Effector memory CD4-positive, alpha-beta T cell (primary cell): ENCODE results near the gene FARSB.

Source experiments
- DNase-seq, 3 donors: peaks; one replicate each; pipeline ENCODE4 v3.0.0-alpha.2; 2020
- H3K27ac ChIP-seq: 2 replicates; pipeline ENCODE4 v1.7.0; 2013; ENCODE audit warnings: mild to moderate bottlenecking, low read length, moderate library complexity; ENCODE audit not compliant: insufficient read depth, poor library complexity, severe bottlenecking
- H3K27me3 ChIP-seq: replicated peaks from 2 replicates; pipeline ENCODE4 v1.7.0; 2013; ENCODE audit warnings: mild to moderate bottlenecking, low read length; ENCODE audit not compliant: insufficient read depth, control insufficient read depth, poor library complexity, severe bottlenecking
- H3K36me3 ChIP-seq: 2 replicates; pipeline ENCODE4 v1.7.0; 2013; ENCODE audit warnings: mild to moderate bottlenecking, low read length, moderate library complexity; ENCODE audit not compliant: control insufficient read depth, insufficient read depth
- H3K4me1 ChIP-seq: 2 replicates; pipeline ENCODE4 v1.7.0; 2013; ENCODE audit warnings: low read length, mild to moderate bottlenecking; ENCODE audit not compliant: control insufficient read depth, insufficient read depth, poor library complexity, severe bottlenecking
- H3K4me3 ChIP-seq: 2 replicates; pipeline ENCODE4 v1.7.0; 2013; ENCODE audit warnings: low read length, low read depth, mild to moderate bottlenecking; ENCODE audit not compliant: insufficient read depth, poor library complexity, severe bottlenecking
- H3K9me3 ChIP-seq: 2 replicates; pipeline ENCODE4 v1.7.0; 2013; ENCODE audit warnings: mild to moderate bottlenecking, low read length, moderate library complexity; ENCODE audit not compliant: control insufficient read depth

FARSB gene

GRCh38 chr2:222566229-222566628 lies 89.7 kb downstream of the FARSB start:
- no peaks in the 10 kb centered on the region for H3K9me3 ChIP-seq
- H3K27me3 ChIP-seq, result no peaks in the 10 kb centered on the region
- H3K27ac ChIP-seq, result no peak overlapping the region
- DNase-seq, result no peak
- H3K36me3 ChIP-seq, result peaks cover under 1% of the 10 kb centered on the region
- no peaks in the 10 kb centered on the region for H3K4me1 ChIP-seq
- H3K4me3 ChIP-seq, result no peak overlapping the region

GRCh38 chr2:222563936-222564335 lies 92.0 kb downstream of the FARSB start:
- Histone ChIP-seq H3K27ac (no peak overlapping the region), H3K9me3 (no peaks in the 10 kb centered on the region), H3K4me1 (no peaks in the 10 kb centered on the region), H3K36me3 (no peaks in the 10 kb centered on the region), H3K27me3 (no peaks in the 10 kb centered on the region), H3K4me3 (no peak overlapping the region)
- DNase-seq, result no peak

- H3K27ac ChIP-seq, result no peak overlapping the region
- no peak for DNase-seq
- no peaks in the 10 kb centered on the region for H3K4me1 ChIP-seq
- H3K9me3 ChIP-seq, result no peaks in the 10 kb centered on the region
- H3K27me3 ChIP-seq, result no peaks in the 10 kb centered on the region
- no peaks in the 10 kb centered on the region for H3K36me3 ChIP-seq
- no peak overlapping the region for H3K4me3 ChIP-seq
These were observed 92.7 kb downstream of the FARSB start for GRCh38 chr2:222563106-222563718.

GRCh38 chr2:222561817-222562645 lies 93.9 kb downstream of the FARSB start:
- no peaks in the 10 kb centered on the region for H3K9me3 ChIP-seq
- H3K27ac ChIP-seq, result no peak overlapping the region
- H3K27me3 ChIP-seq, result no peaks in the 10 kb centered on the region
- DNase-seq, result peak in 1 of 3 donors; percentile 2
- no peak overlapping the region for H3K4me3 ChIP-seq
- H3K36me3 ChIP-seq, result no peaks in the 10 kb centered on the region
- H3K4me1 ChIP-seq, result no peaks in the 10 kb centered on the region

- no peaks in the 10 kb centered on the region for H3K27me3 ChIP-seq
- H3K27ac ChIP-seq, result no peak overlapping the region
- no peak for DNase-seq
- no peak overlapping the region for H3K4me3 ChIP-seq
- no peaks in the 10 kb centered on the region for H3K4me1 ChIP-seq
- no peaks in the 10 kb centered on the region for H3K9me3 ChIP-seq
- H3K36me3 ChIP-seq, result no peaks in the 10 kb centered on the region
These were observed 94.7 kb downstream of the FARSB start for GRCh38 chr2:222561151-222561550.

- H3K36me3 ChIP-seq, result no peaks in the 10 kb centered on the region
- no peak overlapping the region for H3K27ac ChIP-seq
- H3K9me3 ChIP-seq, result no peaks in the 10 kb centered on the region
- no peaks in the 10 kb centered on the region for H3K27me3 ChIP-seq
- DNase-seq, result no peak
- H3K4me3 ChIP-seq, result no peak overlapping the region
- H3K4me1 ChIP-seq, result no peaks in the 10 kb centered on the region
These were observed 101.4 kb downstream of the FARSB start for GRCh38 chr2:222554517-222554916.

GRCh38 chr2:222548992-222549391 lies 106.9 kb downstream of the FARSB start:
- no peaks in the 10 kb centered on the region for H3K4me1 ChIP-seq
- no peaks in the 10 kb centered on the region for H3K36me3 ChIP-seq
- no peak for DNase-seq

GRCh38 chr2:222547083-222547482 lies 108.8 kb downstream of the FARSB start:
- Histone ChIP-seq H3K9me3 (no peaks in the 10 kb centered on the region), H3K27me3 (no peaks in the 10 kb centered on the region), H3K4me3 (no peak overlapping the region), H3K4me1 (no peaks in the 10 kb centered on the region), H3K36me3 (no peaks in the 10 kb centered on the region), H3K27ac (no peak overlapping the region)
- DNase-seq, result no peak

More at GRCh38 chr2:222548992-222549391, 106.9 kb downstream of the FARSB start:
- Histone ChIP-seq H3K27me3 (no peaks in the 10 kb centered on the region), H3K27ac (no peak overlapping the region), H3K4me3 (no peak overlapping the region), H3K9me3 (no peaks in the 10 kb centered on the region)

GRCh38 chr2:222545823-222546795 lies 109.8 kb downstream of the FARSB start:
- Histone ChIP-seq H3K27me3 (no peaks in the 10 kb centered on the region), H3K36me3 (no peaks in the 10 kb centered on the region), H3K4me3 (no peak overlapping the region), H3K27ac (no peak overlapping the region), H3K9me3 (no peaks in the 10 kb centered on the region), H3K4me1 (no peaks in the 10 kb centered on the region)
- no peak for DNase-seq
